ENCODE data around the gene PRPH. TPM values are rescaled to one million over a fixed set of nuclear protein-coding genes. Genes with fewer than 3 reads are reported as not detected.

Gene PRPH
- total and polyA plus RNA-seq, 9 of the 15 experiments (the other 6 are each of a cell fraction or from before 2014, with no cell fraction given): 0.27 to 1.9 (median 1.3) TPM; not detected in 1

DNA sequence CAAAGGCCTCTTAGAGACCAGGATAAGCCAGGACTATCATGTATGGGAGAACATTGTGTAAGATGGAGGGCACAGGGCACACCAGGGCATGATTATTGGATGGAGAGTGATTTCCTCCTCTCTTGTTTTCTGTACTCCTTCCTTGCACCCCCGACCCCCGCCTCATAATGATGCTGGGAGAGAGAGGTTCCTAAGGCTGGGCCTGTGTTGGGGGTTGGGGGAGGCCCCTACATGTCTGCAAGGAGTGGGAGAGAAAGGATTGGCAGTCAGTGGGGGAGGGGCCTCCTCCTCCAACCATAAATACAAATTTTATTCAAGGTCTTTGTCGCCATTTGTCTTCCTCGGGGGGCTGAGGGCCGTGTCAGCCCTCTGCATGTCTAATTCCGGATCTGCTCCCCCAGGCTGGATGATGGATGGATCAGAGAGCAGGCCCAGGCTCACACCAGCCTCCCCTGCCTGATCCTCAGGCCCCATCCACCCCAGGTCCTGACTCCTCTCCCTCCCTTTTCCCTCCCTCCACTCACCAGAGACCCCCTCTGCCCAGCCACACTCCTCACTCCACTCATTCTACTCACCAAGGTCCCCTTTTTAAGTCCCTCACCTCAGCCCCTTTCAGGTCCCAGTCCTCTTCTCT lies 44.0 kb downstream of the PRPH start (continued):
- TF ChIP-seq, protein P1, sequence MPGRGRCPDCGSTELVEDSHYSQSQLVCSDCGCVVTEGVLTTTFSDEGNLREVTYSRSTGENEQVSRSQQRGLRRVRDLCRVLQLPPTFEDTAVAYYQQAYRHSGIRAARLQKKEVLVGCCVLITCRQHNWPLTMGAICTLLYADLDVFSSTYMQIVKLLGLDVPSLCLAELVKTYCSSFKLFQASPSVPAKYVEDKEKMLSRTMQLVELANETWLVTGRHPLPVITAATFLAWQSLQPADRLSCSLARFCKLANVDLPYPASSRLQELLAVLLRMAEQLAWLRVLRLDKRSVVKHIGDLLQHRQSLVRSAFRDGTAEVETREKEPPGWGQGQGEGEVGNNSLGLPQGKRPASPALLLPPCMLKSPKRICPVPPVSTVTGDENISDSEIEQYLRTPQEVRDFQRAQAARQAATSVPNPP (IDR thresholded peaks at IDR 0.05; ENCODE audit: borderline replicate concordance, insufficient read depth, insufficient read length): no peak
- TF ChIP-seq CTBP1 (IDR thresholded peaks at IDR 0.05; ENCODE audit: borderline replicate concordance) (no peak), BMI1 (IDR thresholded peaks at IDR 0.05; ENCODE audit: low read length) (no peak), NR1H2 (CRISPR knock-in tag; IDR thresholded peaks at IDR 0.05) (no peak), SREBF2 (CRISPR knock-in tag; IDR thresholded peaks at IDR 0.05) (no peak), MYBL2 (IDR thresholded peaks at IDR 0.05; ENCODE audit: low read depth) (no peak), MYBL2 (CRISPR knock-in tag; IDR thresholded peaks at IDR 0.05; ENCODE audit: borderline replicate concordance) (no peak)

DNA sequence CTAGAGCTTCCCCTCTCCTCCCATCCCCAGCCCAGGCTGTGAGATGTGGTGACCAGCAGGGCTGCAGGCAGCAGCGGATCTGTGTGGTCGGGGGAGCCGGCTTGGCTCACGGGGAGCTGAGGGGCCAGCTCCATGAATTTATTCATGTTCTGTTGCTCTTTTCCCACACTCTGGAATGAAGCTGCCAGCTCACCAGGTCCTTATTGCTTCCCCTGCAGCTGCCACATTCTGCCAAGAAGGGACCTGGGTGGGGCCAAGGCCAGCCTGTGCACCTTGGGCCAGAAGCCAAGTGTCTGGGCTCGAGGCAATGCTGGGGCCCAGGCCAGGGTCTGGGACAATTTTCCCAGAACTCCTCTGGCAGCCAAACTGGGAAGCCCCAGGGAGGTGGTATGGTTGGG lies 44.5 kb downstream of the PRPH start:
- Histone ChIP-seq H3K27ac (ENCODE audit: extremely low read depth, low read depth, low read length) (no peak overlapping the region), H3K79me2 (ENCODE audit: control insufficient read depth, insufficient read depth, low read length) (no peaks in the 10 kb centered on the region), H3K36me3 (ENCODE audit: control insufficient read depth, insufficient read depth, low read length) (no peaks in the 10 kb centered on the region), H3K4me3 (no peak overlapping the region), H3K27me3 (ENCODE audit: control insufficient read depth in 2 of 2, insufficient read depth in 2 of 2, low read length in 2 of 2) (peaks cover 3 to 5% of the 10 kb centered on the region in 2 experiments; a peak in 2 of 5 replicates), H3K9me1 (ENCODE audit: control insufficient read depth, insufficient read depth, low read length) (no peaks in the 10 kb centered on the region), H3K4me1 (replicated peaks in 1 of 2; ENCODE audit: control insufficient read depth in 2 of 2, insufficient read depth in 2 of 2, low read length in 2 of 2) (peaks cover 20 to 54% of the 10 kb centered on the region in 2 experiments), H2AFZ (ENCODE audit: low read depth, low read length) (no peak overlapping the region), H4K20me1 (replicated peaks; ENCODE audit: control insufficient read depth, insufficient read depth, low read length) (peaks cover 2% of the 10 kb centered on the region; the same call in 1 of the 2 replicates), H3K9me3 (replicated peaks; ENCODE audit: control insufficient read depth, insufficient read depth, low read depth, low read length) (no peaks in the 10 kb centered on the region), H3K9ac (ENCODE audit: insufficient read depth in 1 of 2, low read depth in 2 of 2, low read length in 2 of 2) (peak overlapping the region in 1 of 2 experiments; percentile 7; a peak in 2 of 4 replicates), H3K4me2 (ENCODE audit: insufficient read depth, low read length) (no peak overlapping the region)
- POLR2A ChIA-PET: interaction anchor here (1.1 to 1.6 kb wide), 2 partner anchors 13 to 50 kb away, joined by 3 to 5 read pairs; no protein-coding TSS in a partner anchor
- no peak for ATAC-seq
- CTCF ChIA-PET (ENCODE audit: low intra/inter-chr PET ratio): interaction anchor here (0.6 kb wide), 1 partner anchor 52 kb away, joined by 3 read pairs; no protein-coding TSS in a partner anchor
- in situ Hi-C loops (cut with MboI) (loop anchor here (5.0 kb wide), 1 partner anchor 52 kb away; no protein-coding TSS in a partner anchor), intact Hi-C loops (cut with micrococcal nuclease) (no loop called here)
- no peak for FAIRE-seq
- WGBS (ENCODE audit: insufficient coverage, low coverage, missing lambda C conversion rate): 25% methylated on average over 5 of the region's 5 CpGs
- no TSS peak for BruUV-seq (replicated peaks)
- TF ChIP-seq POLR3A (IDR thresholded peaks at IDR 0.05; ENCODE audit: borderline replicate concordance, extremely low read depth, insufficient read depth, insufficient read length) (no peak), NFIC (IDR thresholded peaks at IDR 0.05) (peak; percentile 46), SMAD2 (IDR thresholded peaks at IDR 0.05; ENCODE audit: low read depth, low read length) (no peak)
- DNase-seq (ENCODE audit: extremely low read depth in 1 of 4, low spot score in 3 of 4): no peak

Measured in K562 (cell line).